MCF 10A (cell line): ENCODE results near the gene RGS3. TPM values are rescaled to one million over a fixed set of nuclear protein-coding genes. Genes with fewer than 3 reads are reported as not detected.
"Not testable (repeated sequence)": the region's sequence is repeated elsewhere in the genome, so short reads cannot be mapped to it uniquely, and the experiment has no call there.

ENCODE experiments used
- BruUV-seq: library from RNA; stranded (reverse); fragments of 400-500 nt; replicated peaks from 2 replicates; lab custom pipeline; 2021; lab: Mats Ljungman, UMichigan
- CTCF ChIA-PET: fragments of 300-600 bp; sonication (Branson Sonifier 250); formaldehyde crosslinking; extraction: SDS; loops from one replicate; lab custom pipeline; 2021; ENCODE audit warnings: antibody characterized with exemption, inconsistent platforms; lab: Yijun Ruan, JAX
- POLR2A ChIA-PET: fragments of 300-600, 350-650 bp; sonication (Branson Sonifier 250); formaldehyde crosslinking; extraction: SDS; loops from one replicate; lab custom pipeline; 2020; ENCODE audit warnings: antibody characterized with exemption, inconsistent platforms; lab: Yijun Ruan, JAX
- DNase-seq: peaks from one replicate; pipeline ENCODE4 v3.0.0-alpha.2; 2018; ENCODE audit not compliant: unreplicated experiment
- H3K27ac Mint-ChIP-seq: one replicate; pipeline ENCODE4 v1.8.0; 2022; ENCODE audit warnings: mild to moderate bottlenecking, low read depth, mixed read lengths; ENCODE audit not compliant: unreplicated experiment
- H3K27me3 Mint-ChIP-seq: one replicate; pipeline ENCODE4 v1.8.0; 2022; ENCODE audit warnings: mixed read lengths; ENCODE audit not compliant: insufficient read depth, unreplicated experiment
- H3K36me3 Mint-ChIP-seq: one replicate; pipeline ENCODE4 v1.8.0; 2022; ENCODE audit warnings: mild to moderate bottlenecking, moderate library complexity, mixed read lengths; ENCODE audit not compliant: insufficient read depth, unreplicated experiment
- H3K4me1 Mint-ChIP-seq: one replicate; pipeline ENCODE4 v1.8.0; 2022; ENCODE audit warnings: mixed read lengths; ENCODE audit not compliant: insufficient read depth, unreplicated experiment
- H3K4me3 Mint-ChIP-seq: one replicate; pipeline ENCODE4 v1.8.0; 2022; ENCODE audit warnings: mild to moderate bottlenecking, moderate library complexity, mixed read lengths; ENCODE audit not compliant: unreplicated experiment
- H3K9me3 Mint-ChIP-seq: one replicate; pipeline ENCODE4 v1.8.0; 2022; ENCODE audit warnings: mixed read lengths; ENCODE audit not compliant: unreplicated experiment
- CTCF ChIP-seq: fragments of 200-600 bp; IDR thresholded peaks from one replicate; pipeline ENCODE4 v1.8.0; 2022; ENCODE audit warnings: antibody characterized with exemption, mild to moderate bottlenecking; ENCODE audit not compliant: unreplicated experiment
- intact Hi-C: fragments of 100-400 bp; cut with micrococcal nuclease; formaldehyde crosslinking; loops from 2 replicates; pipeline ENCODE4 v1.14.1; 2022
- total RNA-seq: library from RNA; stranded (reverse); gene quantifications from 2 replicates; pipeline ENCODE4 v1.2.3, GENCODE V29; 2022

The RGS3 gene
- total RNA-seq, 1 experiment from 2014 or later, result 32.1 TPM

- no peak for DNase-seq
- no peaks in the 10 kb centered on the region for H3K4me1 Mint-ChIP-seq
- no TSS peak for BruUV-seq
- CTCF ChIA-PET, result interaction anchor here (0.6 to 1.0 kb wide), 3 partner anchors 17 to 192 kb away, joined by 3 to 4 read pairs (median 4); no protein-coding TSS in a partner anchor
- H3K27me3 Mint-ChIP-seq, result peaks cover 15% of the 10 kb centered on the region
- no peak for TF ChIP-seq CTCF
- POLR2A ChIA-PET, result interaction anchor here (0.7 kb wide), 1 partner anchor 47 kb away, joined by 3 read pairs; no protein-coding TSS in a partner anchor
- H3K36me3 Mint-ChIP-seq, result no peaks in the 10 kb centered on the region
- H3K27ac Mint-ChIP-seq, result no peak overlapping the region
- intact Hi-C loops, result no loop called here
- peaks cover 7% of the 10 kb centered on the region for H3K9me3 Mint-ChIP-seq
- no peak overlapping the region for H3K4me3 Mint-ChIP-seq
These were observed 175.4 kb downstream of the RGS3 start for GRCh38 chr9:113638897-113639296.

DNA sequence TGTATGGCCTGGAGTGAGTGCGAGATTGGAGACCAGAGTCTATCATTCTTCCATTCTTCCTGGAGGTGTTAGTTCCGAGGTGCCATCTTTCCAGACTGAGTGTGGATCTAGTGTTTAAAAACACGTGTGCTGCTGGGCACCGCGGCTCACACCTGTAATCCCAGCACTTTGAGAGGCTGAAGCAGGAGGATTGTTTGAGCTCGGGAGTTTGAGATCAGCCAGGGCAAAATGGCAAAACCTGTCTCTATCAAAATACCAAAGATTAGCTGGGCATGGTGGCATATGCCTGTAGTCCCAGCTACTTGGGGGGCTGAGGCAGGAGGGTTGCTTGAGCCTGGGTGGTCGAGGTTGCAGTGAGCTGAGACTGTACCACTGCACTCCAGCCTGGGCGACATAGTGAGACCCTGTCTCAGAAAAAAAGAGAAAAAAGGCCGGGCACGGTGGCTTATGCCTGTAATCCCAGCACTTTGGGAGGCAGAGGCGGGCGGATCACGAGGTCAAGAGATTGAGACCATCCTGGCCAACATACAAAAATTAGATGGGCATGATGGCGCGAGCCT, 176.0 kb downstream of the RGS3 start:
- POLR2A ChIA-PET, intact Hi-C loops, H3K4me3 Mint-ChIP-seq, H3K4me1 Mint-ChIP-seq, BruUV-seq, DNase-seq, H3K9me3 Mint-ChIP-seq, H3K27ac Mint-ChIP-seq, H3K36me3 Mint-ChIP-seq: not testable (repeated sequence)
- CTCF ChIA-PET, result interaction anchor here (0.6 kb wide), 4 partner anchors 37 to 250 kb away, joined by 3 to 4 read pairs (median 4); no protein-coding TSS in a partner anchor
- peaks cover 21% of the 10 kb centered on the region for H3K27me3 Mint-ChIP-seq

DNA sequence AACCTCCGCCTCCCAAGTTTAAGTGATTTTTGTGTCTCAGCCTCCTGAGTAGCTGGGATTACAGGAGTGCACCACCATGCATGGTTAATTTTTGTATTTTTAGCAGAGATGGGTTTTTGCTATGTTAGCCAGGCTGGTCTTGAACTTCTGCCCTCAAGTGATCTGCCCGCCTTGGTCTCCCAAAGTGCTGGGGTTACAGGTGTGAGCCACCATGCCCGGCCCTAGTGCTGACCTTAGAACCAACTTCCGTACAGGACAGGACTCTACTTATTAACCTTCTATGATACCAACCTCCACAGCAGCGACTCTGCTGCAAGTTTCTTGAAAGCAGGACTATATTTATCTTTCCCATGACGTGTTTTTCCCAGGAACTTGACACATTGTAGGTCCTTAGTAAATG, 176.9 kb downstream of the RGS3 start:
- intact Hi-C loops, result no loop called here
- Mint-ChIP-seq H3K27me3 (peaks cover 26% of the 10 kb centered on the region), H3K4me1 (no peaks in the 10 kb centered on the region), H3K9me3 (peaks cover 7% of the 10 kb centered on the region), H3K27ac (no peak overlapping the region), H3K36me3 (no peaks in the 10 kb centered on the region), H3K4me3 (no peak overlapping the region)
- CTCF ChIA-PET, result interaction anchor here (0.6 to 1.3 kb wide), 4 partner anchors 13 to 376 kb away, joined by 3 to 4 read pairs (median 3); no protein-coding TSS in a partner anchor
- POLR2A ChIA-PET, result no interaction called here
- no peak for TF ChIP-seq CTCF
- BruUV-seq, result no TSS peak
- DNase-seq, result no peak

DNA sequence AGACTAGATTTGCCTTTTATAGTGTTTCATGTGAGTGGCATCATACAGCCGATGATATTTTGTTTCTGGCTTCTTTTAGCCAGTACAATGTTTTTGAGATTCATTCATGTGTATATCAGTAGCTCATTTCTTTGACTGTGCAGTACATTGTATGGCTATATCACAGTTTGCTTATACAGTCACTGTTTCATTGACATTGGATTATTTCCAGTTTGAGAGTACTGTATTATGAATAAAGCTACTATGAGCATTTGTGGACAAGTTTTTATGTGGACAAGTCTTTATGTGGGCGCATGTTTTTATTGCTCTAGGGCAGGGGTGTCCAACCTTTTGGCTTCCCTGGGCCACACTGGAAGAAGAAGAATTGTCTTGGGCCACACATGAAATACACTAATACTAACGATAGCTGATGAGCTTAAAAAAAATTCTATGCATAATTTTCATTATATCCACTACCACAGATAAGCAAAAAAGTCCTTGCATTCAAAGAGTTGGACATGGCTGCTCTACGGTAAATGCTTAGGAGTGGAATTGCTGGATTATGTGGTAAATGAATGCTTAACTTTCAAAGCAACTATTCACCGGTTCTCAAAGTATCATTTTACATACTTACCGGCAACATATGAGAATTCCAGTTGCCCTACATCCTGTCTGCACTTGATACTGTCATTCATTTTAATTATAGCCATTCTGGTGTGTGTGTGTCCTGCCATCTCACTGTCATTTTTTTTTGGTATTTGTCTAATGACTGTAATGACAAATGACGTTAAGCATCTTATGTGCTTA, 177.8 kb downstream of the RGS3 start:
- ChIA-PET POLR2A (interaction anchor here (0.7 kb wide), 1 partner anchor 132 kb away, joined by 3 read pairs; no protein-coding TSS in a partner anchor), CTCF (interaction anchor here (0.6 to 1.3 kb wide), 3 partner anchors 13 to 377 kb away, joined by 3 read pairs; no protein-coding TSS in a partner anchor)
- DNase-seq, result no peak
- no TSS peak for BruUV-seq
- peaks cover 7% of the 10 kb centered on the region for H3K9me3 Mint-ChIP-seq
- H3K4me1 Mint-ChIP-seq, result no peaks in the 10 kb centered on the region
- H3K36me3 Mint-ChIP-seq, result no peaks in the 10 kb centered on the region
- H3K4me3 Mint-ChIP-seq, result no peak overlapping the region
- TF ChIP-seq CTCF, result no peak
- H3K27me3 Mint-ChIP-seq, result peaks cover 26% of the 10 kb centered on the region
- no peak overlapping the region for H3K27ac Mint-ChIP-seq
- intact Hi-C loops, result no loop called here
